Measurements from ENCODE around the gene MKNK1. TPM values are rescaled to one million over a fixed set of nuclear protein-coding genes. Genes with fewer than 3 reads are reported as not detected.

The MKNK1 gene
- total RNA-seq, 1 experiment from 2014 or later = 12.9 TPM

DNA sequence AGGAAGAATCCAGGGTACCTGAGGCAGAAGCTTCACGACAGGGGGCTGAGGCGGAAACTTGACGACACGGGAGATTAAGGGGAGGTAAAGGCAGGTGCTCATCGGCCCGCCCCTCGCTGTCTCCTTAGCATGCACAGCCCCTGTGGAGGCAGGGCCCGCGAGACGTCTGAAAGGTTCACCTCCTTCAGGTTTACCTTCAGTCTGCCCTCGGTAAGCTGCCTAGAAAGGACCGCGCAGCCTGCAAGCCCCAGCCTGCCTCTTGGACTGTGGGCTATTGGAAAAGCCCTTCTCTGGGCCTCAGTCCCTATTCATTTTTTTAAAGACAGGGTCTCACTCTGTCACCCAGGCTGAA, 81.1 kb downstream of the MKNK1 start:
- H3K79me1 ChIP-seq (ENCODE audit: insufficient read depth, low read depth, low read length, poor library complexity, severe bottlenecking) = no peaks in the 10 kb centered on the region
- H4K91ac ChIP-seq (ENCODE audit: insufficient read length, low read depth, low read length) = no peak overlapping the region
- DNase-seq = no peak
- no peak overlapping the region for H3K56ac ChIP-seq (ENCODE audit: insufficient read length, low read depth, low read length)
- TF ChIP-seq, protein P1, sequence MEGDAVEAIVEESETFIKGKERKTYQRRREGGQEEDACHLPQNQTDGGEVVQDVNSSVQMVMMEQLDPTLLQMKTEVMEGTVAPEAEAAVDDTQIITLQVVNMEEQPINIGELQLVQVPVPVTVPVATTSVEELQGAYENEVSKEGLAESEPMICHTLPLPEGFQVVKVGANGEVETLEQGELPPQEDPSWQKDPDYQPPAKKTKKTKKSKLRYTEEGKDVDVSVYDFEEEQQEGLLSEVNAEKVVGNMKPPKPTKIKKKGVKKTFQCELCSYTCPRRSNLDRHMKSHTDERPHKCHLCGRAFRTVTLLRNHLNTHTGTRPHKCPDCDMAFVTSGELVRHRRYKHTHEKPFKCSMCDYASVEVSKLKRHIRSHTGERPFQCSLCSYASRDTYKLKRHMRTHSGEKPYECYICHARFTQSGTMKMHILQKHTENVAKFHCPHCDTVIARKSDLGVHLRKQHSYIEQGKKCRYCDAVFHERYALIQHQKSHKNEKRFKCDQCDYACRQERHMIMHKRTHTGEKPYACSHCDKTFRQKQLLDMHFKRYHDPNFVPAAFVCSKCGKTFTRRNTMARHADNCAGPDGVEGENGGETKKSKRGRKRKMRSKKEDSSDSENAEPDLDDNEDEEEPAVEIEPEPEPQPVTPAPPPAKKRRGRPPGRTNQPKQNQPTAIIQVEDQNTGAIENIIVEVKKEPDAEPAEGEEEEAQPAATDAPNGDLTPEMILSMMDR (conservative IDR thresholded peaks at IDR 0.05) = no peak
- no CpG with 5 or more reads among the region's 13 CpGs for WGBS (ENCODE audit: extremely low coverage, insufficient read length, low lambda C conversion rate)
- no peak overlapping the region for H3K4me3 Mint-ChIP-seq
- H3K36me3 Mint-ChIP-seq (ENCODE audit: insufficient read depth in 1 of 3, low read depth in 3 of 3) = no peaks in the 10 kb centered on the region
- no peak overlapping the region for H2BK120ac ChIP-seq (ENCODE audit: low read depth, low read length, poor library complexity, severe bottlenecking)
- no peak overlapping the region for H3K14ac ChIP-seq (ENCODE audit: insufficient read depth, low read length)
- H2BK15ac ChIP-seq (ENCODE audit: low read depth, low read length) = no peak overlapping the region
- no peak overlapping the region for H3K27ac ChIP-seq (ENCODE audit: insufficient read length, low read depth, low read length)
- no peak overlapping the region for H3K4me2 ChIP-seq (ENCODE audit: insufficient read depth, insufficient read length, low read length)
- no peaks in the 10 kb centered on the region for H4K20me1 ChIP-seq (ENCODE audit: control insufficient read depth, insufficient read depth, insufficient read length)
- H2AK5ac ChIP-seq (ENCODE audit: insufficient read length, low read length) = no peak overlapping the region
- H3K27me3 Mint-ChIP-seq (ENCODE audit: low read depth) = peaks cover 78% of the 10 kb centered on the region
- no peaks in the 10 kb centered on the region for H3K9me3 ChIP-seq (ENCODE audit: control insufficient read depth, low read depth, low read length)
- H2BK12ac ChIP-seq (ENCODE audit: insufficient read length, low read depth, low read length) = no peak overlapping the region
- no peaks in the 10 kb centered on the region; a peak in 2 of 5 replicates for H3K9me3 Mint-ChIP-seq
- H3K18ac ChIP-seq (ENCODE audit: insufficient read length, low read depth, low read length) = no peak overlapping the region
- H4K8ac ChIP-seq (replicated peaks; ENCODE audit: insufficient read length, low read depth, low read length) = no peak overlapping the region
- H3K79me2 ChIP-seq (ENCODE audit: insufficient read depth, low read length) = no peaks in the 10 kb centered on the region
- H3T11ph ChIP-seq (ENCODE audit: low read length) = no peak overlapping the region
- H2BK20ac ChIP-seq (ENCODE audit: low read depth, low read length, poor library complexity, severe bottlenecking) = no peak overlapping the region
- peaks cover 12% of the 10 kb centered on the region; the same call in 1 of the 2 replicates for H3K4me1 ChIP-seq (ENCODE audit: insufficient read depth, low read length)
- peaks cover 11% of the 10 kb centered on the region; the same call in 1 of the 2 replicates for H3K27me3 ChIP-seq (ENCODE audit: insufficient read depth, low read length)
- no peak overlapping the region for H2AFZ ChIP-seq (ENCODE audit: low read length)
- peaks cover 75 to 82% of the 10 kb centered on the region in 2 experiments for H3K4me1 Mint-ChIP-seq
- H3K23me2 ChIP-seq (ENCODE audit: insufficient read length, low read depth, low read length, poor library complexity, severe bottlenecking) = no peaks in the 10 kb centered on the region
- H3K9ac ChIP-seq (ENCODE audit: extremely low read depth, insufficient read length, low read length) = no peak overlapping the region
- no peak overlapping the region for H3K27ac Mint-ChIP-seq
- H4K5ac ChIP-seq (ENCODE audit: insufficient read length, low read depth, low read length) = no peak overlapping the region
- H3K23ac ChIP-seq (ENCODE audit: insufficient read length, low read depth, low read length) = no peak overlapping the region
- no peak overlapping the region for H2BK5ac ChIP-seq (ENCODE audit: insufficient read length, low read length)
- H3K4ac ChIP-seq (ENCODE audit: low read depth, low read length) = no peak overlapping the region

All from H9 (cell line).